ENCODE measurements around the gene ELF5.

DNA sequence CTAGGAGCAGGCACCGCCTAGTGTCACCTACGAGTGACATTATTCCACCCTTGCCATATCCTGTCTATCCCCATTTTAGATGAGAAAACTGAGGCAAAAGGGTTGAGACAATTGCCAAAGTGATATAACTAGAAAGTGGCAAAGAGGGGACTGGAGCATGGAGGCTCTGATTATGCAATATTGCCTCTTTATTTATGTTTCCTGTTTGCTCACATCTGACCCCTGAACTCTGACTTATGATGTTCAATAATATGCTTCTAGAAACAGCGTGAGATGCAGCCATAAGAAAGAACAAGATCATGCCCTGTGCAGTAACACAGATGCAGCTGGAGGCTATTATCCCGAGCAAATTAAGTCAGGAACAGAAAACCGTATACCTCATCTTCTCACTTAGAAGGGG is 7.7 kb downstream of the ELF5 start:
- TF ChIP-seq, protein P1, sequence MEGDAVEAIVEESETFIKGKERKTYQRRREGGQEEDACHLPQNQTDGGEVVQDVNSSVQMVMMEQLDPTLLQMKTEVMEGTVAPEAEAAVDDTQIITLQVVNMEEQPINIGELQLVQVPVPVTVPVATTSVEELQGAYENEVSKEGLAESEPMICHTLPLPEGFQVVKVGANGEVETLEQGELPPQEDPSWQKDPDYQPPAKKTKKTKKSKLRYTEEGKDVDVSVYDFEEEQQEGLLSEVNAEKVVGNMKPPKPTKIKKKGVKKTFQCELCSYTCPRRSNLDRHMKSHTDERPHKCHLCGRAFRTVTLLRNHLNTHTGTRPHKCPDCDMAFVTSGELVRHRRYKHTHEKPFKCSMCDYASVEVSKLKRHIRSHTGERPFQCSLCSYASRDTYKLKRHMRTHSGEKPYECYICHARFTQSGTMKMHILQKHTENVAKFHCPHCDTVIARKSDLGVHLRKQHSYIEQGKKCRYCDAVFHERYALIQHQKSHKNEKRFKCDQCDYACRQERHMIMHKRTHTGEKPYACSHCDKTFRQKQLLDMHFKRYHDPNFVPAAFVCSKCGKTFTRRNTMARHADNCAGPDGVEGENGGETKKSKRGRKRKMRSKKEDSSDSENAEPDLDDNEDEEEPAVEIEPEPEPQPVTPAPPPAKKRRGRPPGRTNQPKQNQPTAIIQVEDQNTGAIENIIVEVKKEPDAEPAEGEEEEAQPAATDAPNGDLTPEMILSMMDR (IDR thresholded peaks at IDR 0.05; ENCODE audit: insufficient read depth, low read length) = no peak
- TF ChIP-seq, protein P2, sequence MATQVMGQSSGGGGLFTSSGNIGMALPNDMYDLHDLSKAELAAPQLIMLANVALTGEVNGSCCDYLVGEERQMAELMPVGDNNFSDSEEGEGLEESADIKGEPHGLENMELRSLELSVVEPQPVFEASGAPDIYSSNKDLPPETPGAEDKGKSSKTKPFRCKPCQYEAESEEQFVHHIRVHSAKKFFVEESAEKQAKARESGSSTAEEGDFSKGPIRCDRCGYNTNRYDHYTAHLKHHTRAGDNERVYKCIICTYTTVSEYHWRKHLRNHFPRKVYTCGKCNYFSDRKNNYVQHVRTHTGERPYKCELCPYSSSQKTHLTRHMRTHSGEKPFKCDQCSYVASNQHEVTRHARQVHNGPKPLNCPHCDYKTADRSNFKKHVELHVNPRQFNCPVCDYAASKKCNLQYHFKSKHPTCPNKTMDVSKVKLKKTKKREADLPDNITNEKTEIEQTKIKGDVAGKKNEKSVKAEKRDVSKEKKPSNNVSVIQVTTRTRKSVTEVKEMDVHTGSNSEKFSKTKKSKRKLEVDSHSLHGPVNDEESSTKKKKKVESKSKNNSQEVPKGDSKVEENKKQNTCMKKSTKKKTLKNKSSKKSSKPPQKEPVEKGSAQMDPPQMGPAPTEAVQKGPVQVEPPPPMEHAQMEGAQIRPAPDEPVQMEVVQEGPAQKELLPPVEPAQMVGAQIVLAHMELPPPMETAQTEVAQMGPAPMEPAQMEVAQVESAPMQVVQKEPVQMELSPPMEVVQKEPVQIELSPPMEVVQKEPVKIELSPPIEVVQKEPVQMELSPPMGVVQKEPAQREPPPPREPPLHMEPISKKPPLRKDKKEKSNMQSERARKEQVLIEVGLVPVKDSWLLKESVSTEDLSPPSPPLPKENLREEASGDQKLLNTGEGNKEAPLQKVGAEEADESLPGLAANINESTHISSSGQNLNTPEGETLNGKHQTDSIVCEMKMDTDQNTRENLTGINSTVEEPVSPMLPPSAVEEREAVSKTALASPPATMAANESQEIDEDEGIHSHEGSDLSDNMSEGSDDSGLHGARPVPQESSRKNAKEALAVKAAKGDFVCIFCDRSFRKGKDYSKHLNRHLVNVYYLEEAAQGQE (IDR thresholded peaks at IDR 0.05; ENCODE audit: insufficient replicate concordance, low read depth) = no peak
- no peak for TF ChIP-seq SPI1 (IDR thresholded peaks at IDR 0.05; ENCODE audit: borderline replicate concordance, low read depth)

Data from HL-60 (cell line).